K562 (cell line): ENCODE data around the gene WDR46. TPM values are rescaled to one million over a fixed set of nuclear protein-coding genes. Genes with fewer than 3 reads are reported as not detected.

Experiments used
- FOXJ2 ChIP-seq: fragments of 200-800 bp; sonication (Bioruptor generic); IDR thresholded peaks from 2 replicates; pipeline ENCODE4 v1.6.1; 2016; ENCODE audit warnings: missing genetic modification characterization, missing compliant biosample characterization
- MAZ ChIP-seq, 2 experiments: fragments of 450-650 bp in 1 of 2; sonication (generic) in 1 of 2; formaldehyde crosslinking; IDR thresholded peaks in 1 of 2; conservative IDR thresholded peaks in 1 of 2; 2 replicates each; pipeline versions ENCODE4 v1.4.0 to v1.5.0; 2020; ENCODE audit warnings: mild to moderate bottlenecking in 1 of 2, missing genetic modification reagents in 1 of 2
- NCOA2 ChIP-seq, 2 experiments: fragments of 450-650 bp; IDR thresholded peaks; 2 replicates each; pipeline ENCODE4 v1.6.1; 2018; ENCODE audit warnings: mild to moderate bottlenecking in 2 of 2, moderate library complexity in 1 of 2; ENCODE audit not compliant: partially characterized antibody in 2 of 2
- SAFB ChIP-seq: fragments of 200-400 bp; formaldehyde crosslinking; IDR thresholded peaks from 2 replicates; pipeline ENCODE4 v1.6.1; 2017; ENCODE audit warnings: low read depth, low read length, borderline replicate concordance
- TOE1 ChIP-seq, 2 experiments: fragments of 450-650 bp in 1 of 2; sonication (generic) in 1 of 2; formaldehyde crosslinking in 1 of 2; IDR thresholded peaks; 2 replicates each; pipeline versions ENCODE4 v1.7.1 to v1.8.0; 2016 to 2022; ENCODE audit warnings: borderline replicate concordance in 2 of 2, mild to moderate bottlenecking in 2 of 2, antibody characterized with exemption in 1 of 2, inconsistent platforms in 1 of 2, low read depth in 1 of 2, missing genetic modification reagents in 1 of 2, moderate library complexity in 1 of 2
- XRCC5 ChIP-seq: fragments of 200-400 bp; formaldehyde crosslinking; IDR thresholded peaks from 2 replicates; pipeline ENCODE4 v1.6.1; 2017; ENCODE audit warnings: low read depth, mild to moderate bottlenecking, low read length
- ZBTB17 ChIP-seq: fragments of 450-650 bp; formaldehyde crosslinking; IDR thresholded peaks from 2 replicates; pipeline ENCODE4 v1.4.0; 2020; ENCODE audit warnings: mild to moderate bottlenecking
- ZC3H8 ChIP-seq: fragments of 450-650 bp; IDR thresholded peaks from 2 replicates; pipeline ENCODE4 v1.6.1; 2017
- polyA plus RNA-seq, 8 experiments: library from polyadenylated mRNA; depleted of rRNA in 4 of 8; stranded (reverse) in 5 of 8; unstranded in 3 of 8; fragments of >200 nt; fragmentation: Nextera tagmentation in 2 of 8; fragmentation: Illumina TruSeq in 1 of 8; extraction: Ambion mirVana in 2 of 8; extraction: Trizol in 1 of 8; gene quantifications; 2 replicates each; pipeline versions ENCODE4 v1.2.1 to v1.2.3, GENCODE V29; 2011 to 2014; ENCODE audit warnings: inconsistent platforms in 1 of 8, missing spikeins in 1 of 8
- total RNA-seq, 7 experiments: library from RNA; depleted of rRNA in 6 of 7; stranded (reverse); fragments of >200 nt in 6 of 7; fragmentation: Illumina TruSeq in 2 of 7; extraction: Trizol in 2 of 7; gene quantifications; 2 replicates each; pipeline versions ENCODE4 v1.2.1 to v1.2.3, GENCODE V29; 2011 to 2021; ENCODE audit warnings: low replicate concordance in 1 of 7
- TF ChIP-seq, protein P1 (sequence below), 2 experiments: fragments of 450-650 bp in 1 of 2; sonication (generic) in 1 of 2; formaldehyde crosslinking in 1 of 2; IDR thresholded peaks; 2 replicates each; pipeline versions ENCODE4 v1.7.1 to v1.9.0; 2016 to 2022; ENCODE audit warnings: inconsistent platforms in 1 of 2, mild to moderate bottlenecking in 1 of 2, missing genetic modification reagents in 1 of 2
- TF ChIP-seq, protein P2 (sequence below), 2 experiments: fragments of 450-650 bp; conservative IDR thresholded peaks; 2 replicates each; pipeline ENCODE4 v1.6.1; 2017; ENCODE audit warnings: mild to moderate bottlenecking in 2 of 2, moderate library complexity in 2 of 2
- TF ChIP-seq, protein P3 (sequence below): IDR thresholded peaks from 2 replicates; pipeline ENCODE4 v1.6.1; 2011; ENCODE audit not compliant: insufficient read length; ENCODE audit errors: extremely low read depth
- TF ChIP-seq, protein P4 (sequence below): IDR thresholded peaks from 2 replicates; pipeline ENCODE4 v1.6.1; 2012; ENCODE audit warnings: low read depth, low read length, improper control_type of control experiment, borderline replicate concordance

WDR46 gene
- total and polyA plus RNA-seq, 9 of the 15 experiments (the other 6 are each of a cell fraction or from before 2014, with no cell fraction given), result 8.9 to 146 (median 93.1) TPM

DNA sequence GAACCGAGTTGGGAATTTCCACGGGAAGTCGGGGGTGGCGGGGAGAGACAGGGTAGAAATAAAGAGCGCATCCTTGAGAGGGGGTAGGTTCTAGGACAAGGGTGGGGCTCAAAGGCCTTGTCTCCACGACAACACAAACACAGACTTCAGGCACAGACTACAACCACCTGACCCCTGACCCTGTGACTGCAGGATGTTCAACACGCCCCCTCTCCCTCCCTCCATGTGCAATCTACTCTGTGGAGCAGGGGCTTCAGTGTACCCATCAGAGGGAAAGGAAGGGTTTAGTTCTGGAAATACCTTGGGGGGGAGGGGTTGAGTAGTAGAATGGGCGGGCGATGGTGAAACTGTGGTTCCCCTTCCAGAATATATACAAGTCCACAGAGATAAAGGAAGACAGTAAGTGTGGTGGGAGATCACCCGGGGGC, 25.5 kb upstream of the WDR46 start (continued):
- TF ChIP-seq, protein P1, sequence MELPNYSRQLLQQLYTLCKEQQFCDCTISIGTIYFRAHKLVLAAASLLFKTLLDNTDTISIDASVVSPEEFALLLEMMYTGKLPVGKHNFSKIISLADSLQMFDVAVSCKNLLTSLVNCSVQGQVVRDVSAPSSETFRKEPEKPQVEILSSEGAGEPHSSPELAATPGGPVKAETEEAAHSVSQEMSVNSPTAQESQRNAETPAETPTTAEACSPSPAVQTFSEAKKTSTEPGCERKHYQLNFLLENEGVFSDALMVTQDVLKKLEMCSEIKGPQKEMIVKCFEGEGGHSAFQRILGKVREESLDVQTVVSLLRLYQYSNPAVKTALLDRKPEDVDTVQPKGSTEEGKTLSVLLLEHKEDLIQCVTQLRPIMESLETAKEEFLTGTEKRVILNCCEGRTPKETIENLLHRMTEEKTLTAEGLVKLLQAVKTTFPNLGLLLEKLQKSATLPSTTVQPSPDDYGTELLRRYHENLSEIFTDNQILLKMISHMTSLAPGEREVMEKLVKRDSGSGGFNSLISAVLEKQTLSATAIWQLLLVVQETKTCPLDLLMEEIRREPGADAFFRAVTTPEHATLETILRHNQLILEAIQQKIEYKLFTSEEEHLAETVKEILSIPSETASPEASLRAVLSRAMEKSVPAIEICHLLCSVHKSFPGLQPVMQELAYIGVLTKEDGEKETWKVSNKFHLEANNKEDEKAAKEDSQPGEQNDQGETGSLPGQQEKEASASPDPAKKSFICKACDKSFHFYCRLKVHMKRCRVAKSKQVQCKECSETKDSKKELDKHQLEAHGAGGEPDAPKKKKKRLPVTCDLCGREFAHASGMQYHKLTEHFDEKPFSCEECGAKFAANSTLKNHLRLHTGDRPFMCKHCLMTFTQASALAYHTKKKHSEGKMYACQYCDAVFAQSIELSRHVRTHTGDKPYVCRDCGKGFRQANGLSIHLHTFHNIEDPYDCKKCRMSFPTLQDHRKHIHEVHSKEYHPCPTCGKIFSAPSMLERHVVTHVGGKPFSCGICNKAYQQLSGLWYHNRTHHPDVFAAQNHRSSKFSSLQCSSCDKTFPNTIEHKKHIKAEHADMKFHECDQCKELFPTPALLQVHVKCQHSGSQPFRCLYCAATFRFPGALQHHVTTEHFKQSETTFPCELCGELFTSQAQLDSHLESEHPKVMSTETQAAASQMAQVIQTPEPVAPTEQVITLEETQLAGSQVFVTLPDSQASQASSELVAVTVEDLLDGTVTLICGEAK (IDR thresholded peaks at IDR 0.05), result no peak
- TF ChIP-seq, protein P1 (CRISPR knock-in tag; IDR thresholded peaks at IDR 0.05), result peak; percentile 52; the same call in 1 of the 2 replicates
- TF ChIP-seq SAFB (no peak), XRCC5 (no peak), TOE1 (IDR thresholded peaks at IDR 0.05; ENCODE audit: borderline replicate concordance) (0 out of 2 replicates have a peak, but pooled peaks have one; percentile 41), TOE1 (CRISPR knock-in tag; IDR thresholded peaks at IDR 0.05; ENCODE audit: borderline replicate concordance, low read depth) (no peak), MAZ (CRISPR knock-in tag; conservative IDR thresholded peaks at IDR 0.05 in 1 of 2, IDR thresholded peaks at IDR 0.05 in 1 of 2) (0 out of 4 replicates have a peak, but pooled peaks of 1 of the 2 experiments have one; percentile 32), ZBTB17 (no peak), FOXJ2 (peak; percentile 97), ZC3H8 (0 out of 2 replicates have a peak, but pooled peaks have one; percentile 27), NCOA2 (IDR thresholded peaks at IDR 0.05; ENCODE audit: partially characterized antibody in 2 of 2) (no peak)
- TF ChIP-seq, protein P2, sequence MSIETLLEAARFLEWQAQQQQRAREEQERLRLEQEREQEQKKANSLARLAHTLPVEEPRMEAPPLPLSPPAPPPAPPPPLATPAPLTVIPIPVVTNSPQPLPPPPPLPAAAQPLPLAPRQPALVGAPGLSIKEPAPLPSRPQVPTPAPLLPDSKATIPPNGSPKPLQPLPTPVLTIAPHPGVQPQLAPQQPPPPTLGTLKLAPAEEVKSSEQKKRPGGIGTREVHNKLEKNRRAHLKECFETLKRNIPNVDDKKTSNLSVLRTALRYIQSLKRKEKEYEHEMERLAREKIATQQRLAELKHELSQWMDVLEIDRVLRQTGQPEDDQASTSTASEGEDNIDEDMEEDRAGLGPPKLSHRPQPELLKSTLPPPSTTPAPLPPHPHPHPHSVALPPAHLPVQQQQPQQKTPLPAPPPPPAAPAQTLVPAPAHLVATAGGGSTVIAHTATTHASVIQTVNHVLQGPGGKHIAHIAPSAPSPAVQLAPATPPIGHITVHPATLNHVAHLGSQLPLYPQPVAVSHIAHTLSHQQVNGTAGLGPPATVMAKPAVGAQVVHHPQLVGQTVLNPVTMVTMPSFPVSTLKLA (conservative IDR thresholded peaks at IDR 0.05), result peak; percentile 78; a peak in 3 of 4 replicates
- TF ChIP-seq, protein P3, sequence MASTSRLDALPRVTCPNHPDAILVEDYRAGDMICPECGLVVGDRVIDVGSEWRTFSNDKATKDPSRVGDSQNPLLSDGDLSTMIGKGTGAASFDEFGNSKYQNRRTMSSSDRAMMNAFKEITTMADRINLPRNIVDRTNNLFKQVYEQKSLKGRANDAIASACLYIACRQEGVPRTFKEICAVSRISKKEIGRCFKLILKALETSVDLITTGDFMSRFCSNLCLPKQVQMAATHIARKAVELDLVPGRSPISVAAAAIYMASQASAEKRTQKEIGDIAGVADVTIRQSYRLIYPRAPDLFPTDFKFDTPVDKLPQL, result no peak
- TF ChIP-seq, protein P4, sequence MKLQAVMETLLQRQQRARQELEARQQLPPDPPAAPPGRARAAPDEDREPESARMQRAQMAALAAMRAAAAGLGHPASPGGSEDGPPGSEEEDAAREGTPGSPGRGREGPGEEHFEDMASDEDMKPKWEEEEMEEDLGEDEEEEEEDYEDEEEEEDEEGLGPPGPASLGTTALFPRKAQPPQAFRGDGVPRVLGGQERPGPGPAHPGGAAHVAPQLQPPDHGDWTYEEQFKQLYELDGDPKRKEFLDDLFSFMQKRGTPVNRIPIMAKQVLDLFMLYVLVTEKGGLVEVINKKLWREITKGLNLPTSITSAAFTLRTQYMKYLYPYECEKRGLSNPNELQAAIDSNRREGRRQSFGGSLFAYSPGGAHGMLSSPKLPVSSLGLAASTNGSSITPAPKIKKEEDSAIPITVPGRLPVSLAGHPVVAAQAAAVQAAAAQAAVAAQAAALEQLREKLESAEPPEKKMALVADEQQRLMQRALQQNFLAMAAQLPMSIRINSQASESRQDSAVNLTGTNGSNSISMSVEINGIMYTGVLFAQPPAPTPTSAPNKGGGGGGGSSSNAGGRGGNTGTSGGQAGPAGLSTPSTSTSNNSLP, result no peak
